ENCODE data around the gene ASIP.
"Not testable (repeated sequence)": the region's sequence is repeated elsewhere in the genome, so short reads cannot be mapped to it uniquely, and the experiment has no call there.

Gene ASIP

GRCh38 chr20:34290471-34290870 is 49.2 kb downstream of the ASIP start:
- DNase-seq: no peak

DNA sequence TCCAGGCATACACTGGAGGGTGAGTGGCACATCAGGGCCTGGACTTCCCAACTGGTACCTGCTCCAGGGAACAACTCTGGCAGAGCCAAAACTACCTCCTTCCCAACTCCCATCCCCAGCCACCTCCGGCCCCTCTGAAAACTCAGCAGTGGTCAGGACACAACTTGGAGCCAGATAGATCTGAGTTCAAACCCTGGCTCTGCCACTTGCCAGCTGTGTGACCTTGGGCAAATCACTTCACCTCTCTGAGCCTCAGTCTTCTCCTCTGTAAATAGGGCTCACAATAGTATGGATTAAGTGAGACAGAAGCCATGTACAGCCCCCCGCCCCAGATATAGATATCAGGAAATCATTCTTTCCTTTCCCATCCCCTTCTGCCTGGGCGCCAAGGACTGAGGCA is 51.3 kb downstream of the ASIP start:
- no peak for DNase-seq

DNA sequence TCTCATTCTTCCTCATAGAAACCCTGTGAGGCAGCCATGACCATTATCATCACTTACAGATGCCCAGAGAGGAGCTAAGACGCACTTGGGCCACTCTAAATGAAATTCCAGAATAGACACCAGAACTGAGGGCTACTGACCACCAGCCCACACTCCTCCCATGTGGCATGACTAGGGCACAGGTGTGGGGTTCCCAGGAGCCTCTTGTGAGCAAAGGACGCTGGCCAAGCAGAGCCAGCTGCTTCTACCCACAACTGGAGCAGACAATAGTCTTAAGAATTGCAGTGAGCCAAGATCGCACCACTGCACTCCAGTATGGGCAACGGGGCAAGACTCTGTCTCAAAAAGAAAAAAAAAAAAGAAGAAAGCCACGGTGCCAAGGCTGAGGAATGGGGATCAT is 51.9 kb downstream of the ASIP start:
- DNase-seq: no peak

GRCh38 chr20:34293589-34293988 is 52.4 kb downstream of the ASIP start:
- DNase-seq: no peak

- DNase-seq: no peak
These were observed 53.3 kb downstream of the ASIP start for GRCh38 chr20:34294563-34294962.

GRCh38 chr20:34295284-34295683 is 54.1 kb downstream of the ASIP start:
- no peak for DNase-seq

GRCh38 chr20:34296468-34296867 is 55.2 kb downstream of the ASIP start:
- no peak for DNase-seq

DNA sequence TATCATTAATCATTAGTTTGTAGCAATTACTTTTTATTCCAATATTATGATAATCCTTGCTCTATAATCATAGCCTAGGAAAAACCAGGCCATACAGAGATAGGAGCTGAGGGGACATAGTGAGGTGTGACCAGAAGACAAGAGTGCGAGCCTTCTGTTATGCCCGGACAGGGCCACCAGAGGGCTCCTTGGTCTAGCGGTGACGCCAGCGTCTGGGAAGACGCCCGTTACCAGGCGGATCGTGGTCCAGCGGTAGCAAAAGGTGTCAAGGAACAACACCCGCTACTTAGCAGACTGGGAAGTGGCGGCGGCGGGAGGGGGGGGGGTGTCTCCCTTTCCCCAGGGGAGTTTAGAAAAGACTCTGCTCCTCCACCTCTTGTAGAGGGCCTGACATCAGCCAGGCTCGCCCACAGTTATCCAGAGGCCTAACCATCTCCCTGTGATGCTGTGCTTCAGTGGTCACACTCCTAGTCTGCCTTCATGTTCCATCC is 57.1 kb downstream of the ASIP start:
- not testable (repeated sequence) for DNase-seq

- DNase-seq: no peak
These were observed 58.5 kb downstream of the ASIP start for GRCh38 chr20:34299556-34300255.

GRCh38 chr20:34300256-34300806 is 59.1 kb downstream of the ASIP start:
- peak; percentile 6 for DNase-seq

GRCh38 chr20:34300809-34301586 is 59.8 kb downstream of the ASIP start:
- DNase-seq: peak; percentile 49

GRCh38 chr20:34301587-34302311 is 60.5 kb downstream of the ASIP start:
- DNase-seq: peak; percentile 33

DNA sequence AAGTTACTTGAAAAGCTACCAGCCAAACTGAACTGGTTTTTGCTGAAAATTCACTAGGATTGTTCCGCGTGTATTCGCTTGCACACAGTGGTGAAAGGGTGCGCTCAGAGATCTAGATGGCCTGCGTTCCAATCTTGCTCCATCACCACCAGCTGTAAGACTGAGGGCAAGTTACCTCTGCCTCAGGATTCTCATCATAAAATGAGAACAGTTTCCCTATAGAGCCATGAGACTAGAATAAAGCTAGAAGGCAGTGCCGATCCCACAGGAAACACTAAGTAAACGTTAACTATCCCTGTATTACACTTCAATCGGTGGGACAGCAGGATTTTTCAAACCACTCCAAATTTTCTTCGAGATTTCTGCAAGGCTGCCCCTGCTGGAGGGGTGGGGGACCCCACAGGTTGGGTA is 61.1 kb downstream of the ASIP start:
- DNase-seq: peak; percentile 43

DNA sequence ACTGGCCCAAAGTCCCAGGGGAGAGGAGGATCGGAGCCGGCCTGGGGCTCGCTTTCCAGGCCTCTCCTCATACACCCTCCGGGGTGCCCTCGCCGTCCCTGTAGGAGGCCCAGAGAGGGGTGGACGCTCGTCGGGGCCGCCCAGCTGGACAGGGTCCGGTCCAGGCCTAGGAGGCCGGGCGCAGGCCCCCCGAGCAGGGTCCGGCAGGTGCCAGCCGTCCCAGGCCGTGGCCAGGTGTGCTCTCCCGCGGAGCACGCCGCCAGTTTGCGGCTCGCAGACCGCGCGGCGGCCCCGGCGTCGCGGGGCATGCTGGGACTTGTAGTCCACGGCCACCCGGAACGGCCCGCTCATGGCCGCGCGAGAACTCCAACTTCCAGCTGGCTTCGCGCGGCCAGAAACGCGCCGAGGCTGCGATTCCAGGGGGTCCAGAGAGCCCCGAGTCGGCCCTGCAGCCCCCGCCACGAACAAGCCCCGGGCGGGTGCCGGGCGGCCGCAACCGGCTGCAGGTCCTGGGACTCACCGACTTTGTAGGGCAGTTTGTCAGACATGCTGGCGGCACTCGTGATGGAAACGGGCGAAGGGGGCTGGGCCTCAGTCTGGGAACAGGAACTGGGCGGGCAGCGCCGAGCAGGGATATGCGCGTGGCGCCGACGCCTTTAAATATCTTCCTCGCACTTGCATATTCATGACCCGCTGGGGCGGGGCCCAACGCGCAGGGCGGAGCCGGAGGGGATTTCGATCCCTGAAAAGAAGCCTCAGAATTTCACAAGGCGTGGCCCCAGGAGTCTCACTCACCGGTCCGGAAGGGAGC is 61.7 kb downstream of the ASIP start, which contains the start of gene AHCY:
AHCY (minus strand) TSS at position 633 of the 811 bp plus-strand sequence; CDS start at position 548, 85 bp downstream.
- peak; percentile 99 for DNase-seq

DNA sequence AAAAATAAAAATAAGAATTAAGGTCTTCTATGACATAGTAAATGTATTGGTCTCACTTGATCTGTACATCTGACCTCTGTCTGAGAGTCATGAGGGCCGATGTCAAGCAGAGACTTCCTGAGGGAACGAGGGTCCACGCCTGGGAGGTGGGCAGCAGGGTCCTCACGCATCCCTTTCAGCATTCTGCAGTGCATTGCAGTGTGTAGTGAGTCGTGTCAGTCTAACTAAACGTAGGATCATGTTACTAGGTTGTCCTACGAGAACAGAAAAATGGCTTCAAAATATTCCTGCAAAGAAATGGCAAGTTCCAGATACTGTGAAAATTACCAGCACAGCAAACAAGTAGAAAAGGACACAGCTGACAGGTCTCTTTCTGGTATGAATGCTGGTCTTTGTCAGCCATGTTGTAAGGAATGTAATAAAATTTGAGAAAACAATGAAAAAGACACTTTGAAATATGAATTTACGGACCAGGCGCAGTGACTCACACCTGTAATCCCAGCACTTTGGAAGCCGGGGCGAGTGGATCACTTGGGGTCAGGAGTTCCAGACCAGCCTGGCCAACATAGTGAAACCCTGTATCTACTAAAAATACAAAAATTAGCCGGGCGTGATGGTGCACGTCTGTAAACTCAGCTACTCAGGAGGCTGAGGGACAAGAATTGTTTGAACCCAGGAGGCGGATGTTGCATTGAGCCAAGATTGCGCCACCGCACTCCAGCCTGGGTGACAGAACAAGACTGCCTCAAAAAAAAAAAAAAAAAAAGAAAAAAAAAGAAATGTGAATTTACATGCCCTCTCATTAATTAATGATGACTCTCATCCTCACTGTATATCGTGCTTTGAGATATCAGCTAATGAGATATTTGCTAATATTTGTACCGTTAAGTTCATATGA is 64.4 kb downstream of the ASIP start:
- no peak for DNase-seq

DNA sequence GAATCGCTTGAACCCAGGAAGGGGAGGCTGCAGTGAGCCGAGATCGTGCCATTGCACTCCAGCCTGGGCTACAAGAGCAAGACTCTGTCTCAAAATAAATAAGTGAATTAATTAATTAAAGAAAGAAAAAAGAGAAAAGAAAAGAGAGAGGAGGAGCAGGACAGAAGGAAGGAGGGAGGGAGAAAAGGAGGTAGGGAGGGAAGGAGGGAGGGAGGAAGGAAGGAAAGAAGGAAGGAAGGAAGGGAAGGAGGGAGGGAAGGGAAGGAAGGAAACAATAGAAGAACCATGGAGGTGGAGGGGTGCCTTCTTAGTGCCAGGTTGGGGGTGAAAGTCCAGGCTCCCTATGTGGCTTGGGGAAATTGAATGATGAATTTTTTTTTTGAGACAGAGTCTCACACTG is 68.5 kb downstream of the ASIP start:
- no peak for DNase-seq

GRCh38 chr20:34310481-34311117 is 69.4 kb downstream of the ASIP start:
- DNase-seq: no peak

GRCh38 chr20:34311118-34312023 is 70.1 kb downstream of the ASIP start:
- peak; percentile 10 for DNase-seq

DNA sequence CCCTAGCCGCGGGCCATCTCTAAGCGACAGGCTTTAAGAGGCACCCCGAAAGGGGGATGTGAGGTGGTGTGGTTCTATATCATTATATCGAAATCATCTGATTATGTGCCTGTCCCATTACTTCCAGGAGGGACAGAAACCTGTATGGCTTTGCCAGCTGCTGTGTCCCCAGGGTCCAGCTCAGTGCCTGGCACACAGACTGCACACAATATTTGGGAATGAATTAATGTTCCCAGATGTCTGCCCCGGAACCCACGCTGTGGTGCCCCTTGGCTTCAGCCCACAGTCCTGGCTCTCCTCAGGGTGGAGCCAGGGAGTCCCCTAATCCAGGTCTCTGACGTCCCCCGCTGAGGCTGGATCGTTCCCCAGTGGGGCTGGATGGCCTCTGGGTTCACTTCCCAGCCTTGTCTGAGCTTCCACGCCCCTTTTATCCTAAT is 70.8 kb downstream of the ASIP start:
- DNase-seq: no peak
